Liver (tissue), 9 donors: Measurements from ENCODE around the gene TSPOAP1. TPM values are rescaled to one million over a fixed set of nuclear protein-coding genes. Genes with fewer than 3 reads are reported as not detected.

Experiments used
- DNase-seq: peaks from one replicate; pipeline ENCODE4 v3.0.0-alpha.2; 2017; ENCODE audit warnings: low spot score
- H3K27ac ChIP-seq, 2 donors: one replicate each; pipeline ENCODE4 v1.7.0; 2013; ENCODE audit warnings: inconsistent platforms in 2 of 2, low read length in 2 of 2, control low read depth in 1 of 2, low read depth in 1 of 2, mild to moderate bottlenecking in 1 of 2
- H3K27me3 ChIP-seq, 4 donors: one replicate each; pipeline versions ENCODE4 v1.6.1 to v1.7.0; 2013; ENCODE audit warnings: low read length in 3 of 4, inconsistent platforms in 1 of 4, mild to moderate bottlenecking in 1 of 4, moderate library complexity in 1 of 4; ENCODE audit not compliant: control insufficient read depth in 4 of 4, insufficient read depth in 4 of 4
- H3K36me3 ChIP-seq, 4 donors: one replicate each; pipeline versions ENCODE4 v1.6.1 to v1.7.0; 2013; ENCODE audit warnings: low read length in 3 of 4, mild to moderate bottlenecking in 3 of 4, low read depth in 1 of 4, moderate library complexity in 1 of 4; ENCODE audit not compliant: control insufficient read depth in 4 of 4, insufficient read depth in 3 of 4
- H3K4me1 ChIP-seq, 4 donors: one replicate each; pipeline versions ENCODE4 v1.6.1 to v1.7.0; 2013; ENCODE audit warnings: low read length in 3 of 4, mild to moderate bottlenecking in 3 of 4, moderate library complexity in 1 of 4; ENCODE audit not compliant: control insufficient read depth in 4 of 4, insufficient read depth in 4 of 4
- H3K4me3 ChIP-seq, 3 donors: one replicate each; pipeline versions ENCODE4 v1.6.1 to v1.7.0; 2013; ENCODE audit warnings: low read length in 3 of 3, control low read depth in 1 of 3, low read depth in 1 of 3, mild to moderate bottlenecking in 1 of 3
- H3K9ac ChIP-seq, 2 donors: one replicate each; pipeline ENCODE4 v1.7.0; 2013; ENCODE audit warnings: low read length in 2 of 2, mild to moderate bottlenecking in 2 of 2, moderate library complexity in 2 of 2, control low read depth in 1 of 2, low read depth in 1 of 2
- H3K9me3 ChIP-seq, 4 donors: one replicate each; pipeline versions ENCODE4 v1.6.1 to v1.7.0; 2013; ENCODE audit warnings: low read length in 3 of 4; ENCODE audit not compliant: control insufficient read depth in 4 of 4
- ATF3 ChIP-seq: IDR thresholded peaks from 2 replicates; pipeline ENCODE4 v1.6.1; 2016; ENCODE audit warnings: antibody characterized with exemption
- EGR1 ChIP-seq, 2 donors: IDR thresholded peaks; 2 replicates each; pipeline ENCODE4 v1.6.1; 2016 to 2018; ENCODE audit warnings: antibody characterized with exemption in 2 of 2, low read depth in 2 of 2
- FOXA1 ChIP-seq: IDR thresholded peaks from 2 replicates; pipeline ENCODE4 v1.6.1; 2016; ENCODE audit warnings: antibody characterized with exemption
- FOXA2 ChIP-seq: IDR thresholded peaks from 2 replicates; pipeline ENCODE4 v1.6.1; 2016; ENCODE audit warnings: antibody characterized with exemption
- GABPA ChIP-seq, 2 donors: IDR thresholded peaks in 1 of 2; conservative IDR thresholded peaks in 1 of 2; 2 replicates each; pipeline ENCODE4 v1.6.1; 2016; ENCODE audit warnings: antibody characterized with exemption in 2 of 2, mild to moderate bottlenecking in 1 of 2, moderate library complexity in 1 of 2
- HNF4G ChIP-seq: IDR thresholded peaks from 2 replicates; pipeline ENCODE4 v1.6.1; 2016; ENCODE audit warnings: antibody characterized with exemption
- JUND ChIP-seq, 2 donors: IDR thresholded peaks; 2 replicates each; pipeline ENCODE4 v1.6.1; 2016; ENCODE audit warnings: antibody characterized with exemption in 2 of 2
- MAX ChIP-seq: IDR thresholded peaks from 2 replicates; pipeline ENCODE4 v1.6.1; 2016; ENCODE audit warnings: antibody characterized with exemption
- RAD21 ChIP-seq, 2 donors: IDR thresholded peaks; 2 replicates each; pipeline ENCODE4 v1.6.1; 2016; ENCODE audit warnings: antibody characterized with exemption in 2 of 2, mild to moderate bottlenecking in 2 of 2
- REST ChIP-seq: IDR thresholded peaks from 2 replicates; pipeline ENCODE4 v1.6.1; 2016; ENCODE audit warnings: antibody characterized with exemption, mild to moderate bottlenecking
- RXRA ChIP-seq, 2 donors: IDR thresholded peaks; 2 replicates each; pipeline ENCODE4 v1.6.1; 2017 to 2018; ENCODE audit warnings: antibody characterized with exemption in 2 of 2, mild to moderate bottlenecking in 1 of 2
- SP1 ChIP-seq: IDR thresholded peaks from 2 replicates; pipeline ENCODE4 v1.6.1; 2018; ENCODE audit warnings: antibody characterized with exemption, mild to moderate bottlenecking
- TAF1 ChIP-seq: conservative IDR thresholded peaks from 2 replicates; pipeline ENCODE4 v1.6.1; 2016; ENCODE audit warnings: antibody characterized with exemption, mild to moderate bottlenecking
- YY1 ChIP-seq: IDR thresholded peaks from 2 replicates; pipeline ENCODE4 v1.6.1; 2016; ENCODE audit warnings: antibody characterized with exemption, mild to moderate bottlenecking
- WGBS: extraction: QIAGEN DNeasy Blood & Tissue Kit; methylation state at CpG from one replicate; pipeline ENCODE4 v1.1.7; 2013; 5-methylcytosine and 5-hydroxymethylcytosine counted together
- polyA plus RNA-seq, 2 donors: library from polyadenylated mRNA; stranded (reverse) in 1 of 2; unstranded in 1 of 2; fragments of 200-250 nt in 1 of 2; fragments of >200 nt in 1 of 2; fragmentation: Nextera tagmentation in 1 of 2; extraction: Ambion mirVana in 1 of 2; gene quantifications; one replicate each; pipeline versions ENCODE4 v1.2.1 to v1.2.3, GENCODE V29; 2013 to 2015
- total RNA-seq, 2 donors: library from RNA; depleted of rRNA; stranded (reverse); fragments of >200 nt; gene quantifications; one replicate each; pipeline ENCODE4 v1.2.3, GENCODE V29; 2014
- TF ChIP-seq, protein P1 (sequence below): IDR thresholded peaks from 2 replicates; pipeline ENCODE4 v1.6.1; 2016; ENCODE audit warnings: antibody characterized with exemption
- TF ChIP-seq, protein P2 (sequence below): fragments of 150-350 bp; IDR thresholded peaks from 2 replicates; pipeline ENCODE4 v1.5.1; 2017; ENCODE audit warnings: improper control_type of control experiment, low read depth, low read length; ENCODE audit not compliant: missing input control
- donor health status: healthy.
- donor health status: healthy.
- donor health status: healthy.
- donor health status: healthy.
- donor health status: healthy.

Gene TSPOAP1
- total and polyA plus RNA-seq, 4 donors: 1.5 to 4.6 (median 2.6) TPM

DNA sequence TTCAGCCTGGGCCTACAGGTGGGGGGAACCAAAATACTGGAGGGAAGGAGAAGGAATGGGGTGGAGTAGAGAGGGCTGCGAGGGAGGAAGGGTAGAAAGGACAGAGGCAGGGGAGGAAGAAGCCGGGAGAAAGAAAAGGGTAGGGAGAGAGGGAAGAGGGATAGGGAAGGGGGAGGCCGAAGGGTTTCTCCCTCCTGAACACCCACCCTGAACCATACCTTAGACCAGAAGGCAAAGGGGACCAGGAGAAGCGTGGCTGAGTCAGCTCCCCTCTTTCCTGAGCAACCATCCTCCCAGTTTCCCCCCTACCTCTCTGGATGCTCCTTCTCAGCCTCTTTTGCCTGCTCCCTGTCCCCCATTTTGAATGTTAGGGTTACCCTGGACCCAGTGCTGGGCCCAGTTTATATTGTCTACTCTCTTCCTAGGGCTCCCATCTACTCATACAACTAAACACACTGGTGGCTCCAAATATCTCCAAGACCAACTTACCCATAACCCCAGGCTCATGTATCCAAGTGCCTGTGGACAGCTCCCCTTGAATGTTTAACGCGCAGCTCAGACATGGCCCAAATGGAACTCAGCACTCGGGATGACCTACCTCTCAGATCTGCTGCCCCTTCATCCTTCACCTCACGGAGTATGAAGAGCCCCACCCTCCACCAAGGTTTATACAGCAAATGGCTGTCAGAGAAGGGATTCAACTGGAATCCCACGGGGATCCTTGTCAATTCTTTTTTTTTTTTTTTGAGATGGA, 7.8 kb downstream of the TSPOAP1 start:
- H3K4me3 ChIP-seq: no peak overlapping the region
- peaks cover 2 to 16% (median 13%) of the 10 kb centered on the region in 4 donors for H3K4me1 ChIP-seq
- TF ChIP-seq JUND (IDR thresholded peaks at IDR 0.05) (no peak), HNF4G (no peak), FOXA2 (no peak), REST (no peak), RXRA (IDR thresholded peaks at IDR 0.05) (no peak), FOXA1 (no peak), SP1 (no peak), TAF1 (no peak), GABPA (IDR thresholded peaks at IDR 0.05 in 1 of 2, conservative IDR thresholded peaks at IDR 0.05 in 1 of 2) (no peak), MAX (no peak)
- TF ChIP-seq, protein P1, sequence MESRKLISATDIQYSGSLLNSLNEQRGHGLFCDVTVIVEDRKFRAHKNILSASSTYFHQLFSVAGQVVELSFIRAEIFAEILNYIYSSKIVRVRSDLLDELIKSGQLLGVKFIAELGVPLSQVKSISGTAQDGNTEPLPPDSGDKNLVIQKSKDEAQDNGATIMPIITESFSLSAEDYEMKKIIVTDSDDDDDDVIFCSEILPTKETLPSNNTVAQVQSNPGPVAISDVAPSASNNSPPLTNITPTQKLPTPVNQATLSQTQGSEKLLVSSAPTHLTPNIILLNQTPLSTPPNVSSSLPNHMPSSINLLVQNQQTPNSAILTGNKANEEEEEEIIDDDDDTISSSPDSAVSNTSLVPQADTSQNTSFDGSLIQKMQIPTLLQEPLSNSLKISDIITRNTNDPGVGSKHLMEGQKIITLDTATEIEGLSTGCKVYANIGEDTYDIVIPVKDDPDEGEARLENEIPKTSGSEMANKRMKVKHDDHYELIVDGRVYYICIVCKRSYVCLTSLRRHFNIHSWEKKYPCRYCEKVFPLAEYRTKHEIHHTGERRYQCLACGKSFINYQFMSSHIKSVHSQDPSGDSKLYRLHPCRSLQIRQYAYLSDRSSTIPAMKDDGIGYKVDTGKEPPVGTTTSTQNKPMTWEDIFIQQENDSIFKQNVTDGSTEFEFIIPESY: no peak
- TF ChIP-seq, protein P2, sequence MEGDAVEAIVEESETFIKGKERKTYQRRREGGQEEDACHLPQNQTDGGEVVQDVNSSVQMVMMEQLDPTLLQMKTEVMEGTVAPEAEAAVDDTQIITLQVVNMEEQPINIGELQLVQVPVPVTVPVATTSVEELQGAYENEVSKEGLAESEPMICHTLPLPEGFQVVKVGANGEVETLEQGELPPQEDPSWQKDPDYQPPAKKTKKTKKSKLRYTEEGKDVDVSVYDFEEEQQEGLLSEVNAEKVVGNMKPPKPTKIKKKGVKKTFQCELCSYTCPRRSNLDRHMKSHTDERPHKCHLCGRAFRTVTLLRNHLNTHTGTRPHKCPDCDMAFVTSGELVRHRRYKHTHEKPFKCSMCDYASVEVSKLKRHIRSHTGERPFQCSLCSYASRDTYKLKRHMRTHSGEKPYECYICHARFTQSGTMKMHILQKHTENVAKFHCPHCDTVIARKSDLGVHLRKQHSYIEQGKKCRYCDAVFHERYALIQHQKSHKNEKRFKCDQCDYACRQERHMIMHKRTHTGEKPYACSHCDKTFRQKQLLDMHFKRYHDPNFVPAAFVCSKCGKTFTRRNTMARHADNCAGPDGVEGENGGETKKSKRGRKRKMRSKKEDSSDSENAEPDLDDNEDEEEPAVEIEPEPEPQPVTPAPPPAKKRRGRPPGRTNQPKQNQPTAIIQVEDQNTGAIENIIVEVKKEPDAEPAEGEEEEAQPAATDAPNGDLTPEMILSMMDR: no peak
- H3K9me3 ChIP-seq: no peaks in the 10 kb centered on the region
- WGBS: 97% methylated on average over 9 of the region's 9 CpGs
- no peak for DNase-seq
- H3K27me3 ChIP-seq: no peaks in the 10 kb centered on the region
- H3K27ac ChIP-seq: no peak overlapping the region
- peaks cover 0 to 2% (median 0%) of the 10 kb centered on the region in 4 donors for H3K36me3 ChIP-seq
- no peak overlapping the region for H3K9ac ChIP-seq

DNA sequence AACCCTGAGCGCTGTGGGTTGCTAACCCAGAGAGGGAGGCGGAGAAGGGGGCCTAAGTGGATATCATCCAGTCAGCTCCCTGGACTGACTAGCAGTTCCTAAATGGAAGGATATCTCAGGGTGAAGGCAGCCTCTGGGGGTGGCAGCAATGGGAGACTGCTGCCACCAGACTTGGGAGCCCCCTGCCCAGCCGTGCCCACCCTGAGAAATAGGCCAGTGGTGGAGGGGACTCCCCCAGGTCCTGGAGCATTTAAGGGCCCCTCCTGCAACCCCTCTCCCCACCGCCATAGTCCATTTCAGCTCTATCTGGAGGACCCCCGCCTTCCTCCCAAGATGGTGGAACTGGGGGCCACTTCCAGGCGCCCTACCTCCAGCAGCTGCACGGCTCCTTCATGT, 8.4 kb downstream of the TSPOAP1 start:
- H3K4me3 ChIP-seq: no peak overlapping the region
- no peak overlapping the region for H3K27ac ChIP-seq
- H3K9ac ChIP-seq: no peak overlapping the region
- peaks cover 2 to 13% (median 11%) of the 10 kb centered on the region in 4 donors for H3K4me1 ChIP-seq
- 97% methylated on average over 7 of the region's 7 CpGs for WGBS
- no peaks in the 10 kb centered on the region for H3K27me3 ChIP-seq
- no peaks in the 10 kb centered on the region for H3K9me3 ChIP-seq
- H3K36me3 ChIP-seq: peaks cover 0 to 2% (median 0%) of the 10 kb centered on the region in 4 donors
- no peak for DNase-seq
- TF ChIP-seq SP1: no peak
- TF ChIP-seq RXRA (IDR thresholded peaks at IDR 0.05): no peak
- no peak for TF ChIP-seq YY1
- TF ChIP-seq HNF4G: no peak
- TF ChIP-seq, protein P1: no peak
- no peak for TF ChIP-seq MAX
- TF ChIP-seq EGR1 (IDR thresholded peaks at IDR 0.05; ENCODE audit: low read depth in 2 of 2): no peak
- TF ChIP-seq GABPA (IDR thresholded peaks at IDR 0.05 in 1 of 2, conservative IDR thresholded peaks at IDR 0.05 in 1 of 2): no peak
- no peak for TF ChIP-seq FOXA2
- no peak for TF ChIP-seq REST
- no peak for TF ChIP-seq RAD21 (IDR thresholded peaks at IDR 0.05)
- TF ChIP-seq ATF3: no peak
- TF ChIP-seq JUND (IDR thresholded peaks at IDR 0.05): no peak
- no peak for TF ChIP-seq FOXA1
